GM12892 (cell line): ENCODE data around the gene NRP1.

Source experiments
- DNase-seq: peaks from one replicate; pipeline ENCODE4 v3.0.0; 2011; ENCODE audit not compliant: insufficient read length
- FAIRE-seq: peaks from 2 replicates; lab custom pipeline; 2011; peaks lifted over from hg19 to GRCh38; lab: Jason Lieb, UNC
- POLR2A ChIP-seq: IDR thresholded peaks from 2 replicates; pipeline ENCODE4 v1.6.1; 2011; ENCODE audit warnings: low read depth, low read length, control low read depth
- POLR2AphosphoS5 ChIP-seq: IDR thresholded peaks from 2 replicates; pipeline ENCODE4 v1.6.1; 2011; ENCODE audit warnings: low read depth, low read length, control low read depth
- TAF1 ChIP-seq: IDR thresholded peaks from 2 replicates; pipeline ENCODE4 v1.6.1; 2011; ENCODE audit warnings: low read depth, mild to moderate bottlenecking, control low read depth, low read length, borderline replicate concordance

Gene NRP1

DNA sequence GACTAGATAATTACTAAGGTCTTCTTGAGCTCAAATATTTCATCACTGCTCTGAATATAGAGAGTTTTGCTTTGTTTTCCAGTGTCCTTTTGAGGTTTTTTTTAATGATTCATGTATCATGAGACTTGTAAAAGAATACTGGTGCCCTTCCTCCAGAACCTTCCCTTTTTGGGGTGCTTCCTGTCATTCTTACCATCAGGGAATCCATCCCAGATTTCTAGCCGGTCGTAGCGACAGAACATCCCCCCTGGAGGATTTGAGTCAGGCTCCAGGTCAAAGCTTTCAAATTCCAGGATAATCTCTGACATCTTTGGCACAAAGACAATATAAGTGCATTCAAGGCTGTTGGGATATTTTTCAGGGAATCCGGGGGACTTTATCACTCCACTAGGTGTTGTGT lies 71.0 kb downstream of the NRP1 start:
- TF ChIP-seq TAF1: no peak
- TF ChIP-seq POLR2AphosphoS5: no peak
- TF ChIP-seq POLR2A: no peak
- no peak for FAIRE-seq
- DNase-seq: no peak

DNA sequence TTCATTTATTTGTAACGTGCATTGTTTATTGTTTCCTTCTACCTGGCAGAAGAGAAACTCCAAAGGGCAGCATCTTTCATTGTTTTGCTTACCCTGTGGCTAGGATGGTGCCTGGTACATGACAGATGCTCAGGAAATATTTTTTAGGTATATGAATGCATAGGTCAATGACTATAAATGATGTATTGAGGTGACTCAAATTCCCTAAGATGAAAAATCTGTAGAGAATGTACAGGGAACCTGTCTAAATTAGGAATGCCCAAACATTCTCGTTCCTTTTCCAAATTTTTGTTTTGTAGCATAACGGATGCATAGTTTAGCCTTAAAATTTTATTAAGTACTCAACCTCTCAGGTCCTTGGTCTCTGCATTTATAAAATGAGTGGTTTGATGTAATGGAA lies 71.6 kb downstream of the NRP1 start:
- no peak for FAIRE-seq
- TF ChIP-seq POLR2AphosphoS5 (no peak), TAF1 (no peak), POLR2A (no peak)
- DNase-seq: no peak

DNA sequence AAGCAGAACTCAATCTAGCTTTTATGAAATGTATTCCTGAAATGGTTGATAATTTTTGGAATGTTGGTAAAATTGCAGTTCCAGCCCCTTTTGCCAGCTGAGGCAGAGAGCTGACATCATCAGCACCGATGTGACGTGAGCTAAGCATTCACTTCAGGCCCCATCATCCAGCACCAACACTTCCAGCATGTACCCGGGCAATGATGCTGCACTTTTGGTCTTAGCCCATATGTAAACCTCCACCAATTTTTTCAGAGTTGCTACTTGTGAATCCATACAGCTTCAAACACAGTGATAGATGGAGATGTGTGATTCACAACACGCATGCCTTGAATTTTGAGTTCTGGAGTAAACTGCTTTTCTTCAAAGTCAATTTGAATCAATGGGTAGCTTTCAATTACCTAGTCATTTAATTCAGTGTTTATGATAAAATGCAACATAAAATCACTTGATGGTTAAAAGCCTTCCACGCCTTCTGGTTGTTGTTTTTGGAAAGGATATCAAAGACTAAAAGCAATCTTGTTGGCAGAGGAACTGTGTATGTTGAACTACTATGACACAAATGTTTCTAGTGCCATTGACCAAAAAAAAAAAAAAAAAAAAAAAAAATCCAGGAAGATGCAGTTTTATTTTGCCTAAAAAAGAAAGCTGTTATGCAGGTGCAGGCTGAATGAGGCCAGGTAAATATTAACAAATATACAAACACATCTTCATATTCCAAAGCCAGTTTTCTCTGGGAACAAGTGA lies 73.9 kb downstream of the NRP1 start:
- DNase-seq (no peak), FAIRE-seq (no peak)
- no peak for TF ChIP-seq TAF1
- TF ChIP-seq POLR2A: no peak
- no peak for TF ChIP-seq POLR2AphosphoS5

DNA sequence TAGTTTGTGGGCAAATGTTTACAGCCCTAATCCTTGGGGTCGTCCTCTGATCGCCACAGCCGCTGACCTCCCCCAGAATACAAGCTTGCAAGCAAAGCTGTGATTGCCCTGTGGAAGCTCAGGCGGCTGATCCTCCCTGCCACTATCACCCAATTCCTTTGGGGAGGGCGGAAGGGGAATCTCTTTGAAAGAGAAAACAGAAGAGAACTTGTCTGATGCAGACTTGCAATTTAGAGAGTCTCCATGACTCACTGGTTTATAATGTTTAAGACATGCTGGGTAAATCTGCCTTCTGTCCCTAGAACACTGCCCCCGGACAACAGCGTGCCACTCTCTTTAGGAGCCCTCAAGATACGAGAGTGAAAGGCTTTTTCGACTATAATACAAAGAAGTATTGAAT lies 75.5 kb downstream of the NRP1 start:
- no peak for FAIRE-seq
- DNase-seq: no peak
- TF ChIP-seq TAF1 (no peak), POLR2A (no peak), POLR2AphosphoS5 (no peak)

DNA sequence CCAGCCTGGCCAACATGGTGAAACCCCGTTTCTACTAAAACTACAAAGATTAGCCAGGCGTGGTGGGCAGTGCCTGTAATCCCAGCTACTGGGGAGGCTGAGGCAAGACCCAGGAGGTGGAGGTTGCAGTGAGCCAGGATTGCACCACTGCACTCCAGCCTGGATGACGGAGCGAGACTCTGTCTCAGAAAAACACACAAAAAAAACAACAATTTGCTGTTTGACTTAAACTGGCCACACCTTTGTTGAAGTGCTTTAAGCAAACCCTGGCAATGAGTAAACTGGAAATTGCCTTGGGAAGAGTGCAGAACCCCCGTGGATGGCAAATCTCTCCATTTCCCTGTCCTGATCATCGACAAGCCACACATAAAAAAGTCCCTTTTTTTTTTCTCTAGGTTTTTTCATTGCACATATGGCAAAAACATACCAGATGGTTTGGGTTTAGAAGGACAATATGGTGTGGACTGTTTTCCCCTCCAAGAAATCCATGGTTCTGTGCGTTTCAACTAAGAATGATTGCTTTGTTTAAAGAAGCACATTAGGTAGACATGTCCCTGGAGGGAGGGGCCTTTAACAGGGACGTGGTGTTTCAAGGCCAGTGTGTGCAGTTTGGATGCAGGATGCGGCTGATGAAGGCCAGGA lies 76.9 kb downstream of the NRP1 start:
- DNase-seq: no peak
- no peak for FAIRE-seq
- TF ChIP-seq POLR2AphosphoS5: no peak

DNA sequence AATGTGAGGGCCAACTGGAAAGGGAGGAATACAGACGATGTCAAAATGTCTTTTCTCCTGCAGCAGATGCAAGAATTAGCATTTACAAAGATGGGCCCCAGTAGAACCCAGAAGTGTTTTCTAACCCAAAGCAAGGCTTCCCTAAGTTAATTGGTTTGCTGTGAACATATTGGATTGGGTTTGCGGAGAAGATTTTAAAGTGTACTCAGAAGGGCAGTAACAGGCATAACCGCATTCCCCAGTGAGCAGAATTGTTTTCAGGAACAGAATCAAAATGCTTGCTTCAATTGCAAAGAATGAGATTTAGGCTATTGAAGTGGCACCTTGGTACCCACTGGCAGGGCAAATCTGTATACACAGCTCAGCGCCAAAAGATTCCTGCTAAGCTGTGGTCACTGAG lies 78.0 kb downstream of the NRP1 start:
- DNase-seq: no peak
- no peak for FAIRE-seq
- TF ChIP-seq POLR2A (no peak), TAF1 (no peak), POLR2AphosphoS5 (no peak)

DNA sequence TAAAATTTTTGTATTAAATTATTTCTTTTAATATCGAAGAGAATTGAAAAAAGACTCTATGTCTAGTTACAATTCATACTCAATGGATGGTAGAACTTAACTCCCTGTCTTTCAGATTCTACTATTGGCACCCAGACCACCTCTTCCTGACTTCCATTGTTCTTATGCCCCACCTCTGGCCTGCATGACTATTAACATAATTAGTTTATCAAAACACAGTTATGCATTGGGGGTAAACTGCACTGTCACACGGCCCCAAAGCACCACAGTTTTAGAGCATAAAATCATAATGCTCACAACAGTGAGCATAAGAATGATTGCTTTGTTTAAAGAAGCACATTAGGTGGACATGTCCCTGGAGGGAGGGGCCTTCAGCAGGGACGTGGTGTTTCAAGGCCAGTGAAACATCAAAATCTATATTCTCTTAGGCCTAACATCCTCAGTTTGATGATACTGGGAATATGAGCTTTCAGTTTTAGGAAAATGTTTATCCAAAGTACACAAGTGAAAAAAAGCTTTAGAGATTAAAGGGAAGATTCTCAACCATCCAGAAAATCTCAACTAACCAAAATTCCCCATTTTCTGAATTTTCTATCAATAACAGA lies 79.8 kb downstream of the NRP1 start:
- TF ChIP-seq POLR2AphosphoS5 (no peak), TAF1 (no peak), POLR2A (no peak)
- FAIRE-seq: no peak
- DNase-seq: no peak

DNA sequence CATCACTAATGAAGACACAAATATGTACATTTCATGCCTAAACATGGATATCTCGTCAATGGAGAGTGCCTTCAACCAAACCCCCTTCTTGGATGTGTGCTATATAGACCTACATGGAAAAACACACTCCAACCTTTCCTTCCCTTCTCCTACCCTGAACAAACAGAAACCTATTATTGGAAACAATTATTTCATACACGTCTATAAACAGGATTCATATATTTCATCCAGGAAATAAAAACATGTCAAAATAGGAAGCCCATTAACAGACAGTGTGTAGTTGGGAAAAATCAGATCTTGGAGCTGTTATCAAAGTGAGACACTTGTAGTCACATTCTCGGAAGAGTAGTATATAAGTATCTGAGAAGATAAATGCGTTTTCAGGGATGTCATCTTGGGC lies 81.1 kb downstream of the NRP1 start:
- FAIRE-seq (no peak), DNase-seq (no peak)
- TF ChIP-seq TAF1: no peak
- no peak for TF ChIP-seq POLR2A
- no peak for TF ChIP-seq POLR2AphosphoS5

DNA sequence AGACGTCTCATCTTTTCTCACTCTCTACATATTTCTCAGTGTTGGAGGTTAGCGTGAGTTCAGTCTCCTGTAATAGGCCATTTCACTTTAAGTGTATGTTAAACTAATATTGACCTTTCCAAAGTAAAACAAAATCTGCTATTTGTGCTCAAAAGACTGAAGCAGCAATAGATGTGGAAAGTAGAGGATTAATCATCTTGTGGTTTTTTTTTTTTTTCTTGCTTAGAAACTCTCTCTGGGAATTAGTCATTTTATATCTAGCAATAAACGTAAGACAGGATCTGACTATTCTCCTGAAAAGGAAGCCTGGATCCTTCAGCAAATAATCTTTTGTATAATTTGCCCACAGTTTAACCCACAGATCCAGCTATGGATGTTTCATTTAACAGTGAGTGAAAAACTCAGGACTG lies 81.7 kb downstream of the NRP1 start:
- DNase-seq (no peak), FAIRE-seq (no peak)
- no peak for TF ChIP-seq POLR2A

DNA sequence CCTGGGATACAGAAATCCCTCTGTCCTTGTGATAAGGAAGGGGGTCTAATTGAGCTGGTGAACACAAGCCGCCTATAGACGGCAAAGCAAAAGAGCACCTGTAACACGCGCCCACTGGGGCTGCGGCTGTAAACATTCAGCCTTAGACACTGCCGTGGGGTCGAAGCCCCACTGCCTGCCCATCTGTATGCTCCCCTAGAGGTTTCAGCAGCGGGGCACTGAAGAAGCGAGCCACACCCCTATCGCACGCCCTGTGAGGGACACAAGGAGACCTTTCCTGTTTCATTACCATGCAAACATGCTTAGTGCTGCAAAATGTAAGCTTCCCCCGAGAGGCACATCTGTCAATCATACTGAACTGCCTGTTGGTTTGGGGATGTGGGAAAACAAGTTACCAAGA lies 82.1 kb downstream of the NRP1 start:
- FAIRE-seq (no peak), DNase-seq (no peak)
- TF ChIP-seq POLR2A (no peak), POLR2AphosphoS5 (no peak), TAF1 (no peak)

DNA sequence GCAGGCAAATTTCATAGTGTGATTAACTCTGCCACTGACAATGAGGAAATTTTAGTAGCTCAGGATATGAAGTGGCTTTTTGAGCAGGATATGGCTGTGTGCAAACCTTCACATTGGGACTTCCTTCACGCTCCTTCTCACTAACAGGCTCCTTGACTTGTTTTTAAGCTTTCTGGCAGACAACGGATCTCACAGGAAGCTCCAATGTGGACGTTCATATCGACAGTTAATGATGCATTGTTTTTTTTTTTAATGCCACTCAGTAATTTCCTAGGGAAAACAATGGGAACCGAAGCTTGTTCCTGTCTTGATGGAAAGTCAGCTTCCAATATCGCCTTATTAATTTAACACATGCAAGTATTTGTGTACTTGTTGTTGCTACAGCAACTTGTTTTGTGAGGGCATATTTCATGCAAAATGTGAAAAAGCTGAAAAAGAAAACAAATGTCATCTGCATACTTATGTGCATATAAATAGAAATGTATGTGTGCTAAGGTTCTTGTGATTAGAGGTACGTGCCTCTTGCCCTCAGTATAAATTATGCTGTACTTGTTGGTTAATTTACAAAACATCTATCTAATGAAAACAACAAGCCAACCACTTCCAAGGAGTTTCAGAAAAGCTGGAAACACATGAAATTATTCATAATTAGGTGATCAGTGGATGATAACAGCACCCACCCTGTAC lies 84.7 kb downstream of the NRP1 start:
- DNase-seq: no peak
- FAIRE-seq: no peak
- TF ChIP-seq POLR2A (no peak), TAF1 (no peak), POLR2AphosphoS5 (no peak)
